Neural progenitor cell (in vitro differentiated cells): ENCODE results near the gene MACROD2.

Experiments
- EZH2 ChIP-seq: fragments of 200-600 bp; sonication (generic); IDR thresholded peaks from 2 replicates; pipeline ENCODE4 v1.6.1; 2017; ENCODE audit warnings: antibody characterized with exemption, mild to moderate bottlenecking, moderate library complexity
- EZH2phosphoT487 ChIP-seq: fragments of 200-600 bp; sonication (generic); IDR thresholded peaks from 2 replicates; pipeline ENCODE4 v1.6.1; 2017; ENCODE audit warnings: antibody characterized with exemption
- TF ChIP-seq, protein P1 (sequence below): fragments of 200-600 bp; sonication (generic); IDR thresholded peaks from 2 replicates; pipeline ENCODE4 v1.5.1; 2017; ENCODE audit warnings: antibody characterized with exemption, mild to moderate bottlenecking

- TF ChIP-seq, protein P1, sequence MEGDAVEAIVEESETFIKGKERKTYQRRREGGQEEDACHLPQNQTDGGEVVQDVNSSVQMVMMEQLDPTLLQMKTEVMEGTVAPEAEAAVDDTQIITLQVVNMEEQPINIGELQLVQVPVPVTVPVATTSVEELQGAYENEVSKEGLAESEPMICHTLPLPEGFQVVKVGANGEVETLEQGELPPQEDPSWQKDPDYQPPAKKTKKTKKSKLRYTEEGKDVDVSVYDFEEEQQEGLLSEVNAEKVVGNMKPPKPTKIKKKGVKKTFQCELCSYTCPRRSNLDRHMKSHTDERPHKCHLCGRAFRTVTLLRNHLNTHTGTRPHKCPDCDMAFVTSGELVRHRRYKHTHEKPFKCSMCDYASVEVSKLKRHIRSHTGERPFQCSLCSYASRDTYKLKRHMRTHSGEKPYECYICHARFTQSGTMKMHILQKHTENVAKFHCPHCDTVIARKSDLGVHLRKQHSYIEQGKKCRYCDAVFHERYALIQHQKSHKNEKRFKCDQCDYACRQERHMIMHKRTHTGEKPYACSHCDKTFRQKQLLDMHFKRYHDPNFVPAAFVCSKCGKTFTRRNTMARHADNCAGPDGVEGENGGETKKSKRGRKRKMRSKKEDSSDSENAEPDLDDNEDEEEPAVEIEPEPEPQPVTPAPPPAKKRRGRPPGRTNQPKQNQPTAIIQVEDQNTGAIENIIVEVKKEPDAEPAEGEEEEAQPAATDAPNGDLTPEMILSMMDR: no peak
- TF ChIP-seq EZH2phosphoT487: no peak
- no peak for TF ChIP-seq EZH2
Measured at GRCh38 chr20:15179381-15179780, 1184.1 kb downstream of the MACROD2 start.
